Neural cell (in vitro differentiated cells): ENCODE data around the gene OXCT1. TPM values are rescaled to one million over a fixed set of nuclear protein-coding genes. Genes with fewer than 3 reads are reported as not detected.

Experiments used
- H2AFZ ChIP-seq: fragments of 200-600, 300-800 bp; sonication (generic), shearing (Covaris generic); 2 replicates; pipeline ENCODE4 v1.6.0; 2014; ENCODE audit warnings: low read depth, mild to moderate bottlenecking, antibody characterized with exemption, low read length, moderate library complexity
- H3F3A ChIP-seq: fragments of 200-600 bp; shearing (Covaris generic); 2 replicates; pipeline ENCODE4 v1.6.1; 2016; ENCODE audit warnings: mild to moderate bottlenecking, moderate library complexity, mixed read lengths, antibody characterized with exemption, low read length; ENCODE audit not compliant: insufficient read depth, poor library complexity, severe bottlenecking
- H3K27ac ChIP-seq: fragments of 200-600, 300-800 bp; sonication (generic), shearing (Covaris generic); 2 replicates; pipeline ENCODE4 v1.5.1; 2014; ENCODE audit warnings: mild to moderate bottlenecking, low read length, moderate library complexity
- H3K27me3 ChIP-seq: fragments of 300-800, 200-600 bp; sonication (generic), shearing (Covaris generic); 2 replicates; pipeline ENCODE4 v1.6.0; 2014; ENCODE audit warnings: mild to moderate bottlenecking, low read depth, low read length, moderate library complexity; ENCODE audit not compliant: insufficient read depth
- H3K36me3 ChIP-seq: fragments of 300-800, 200-600 bp; sonication (generic), shearing (Covaris generic); 2 replicates; pipeline ENCODE4 v1.5.1; 2014; ENCODE audit warnings: mild to moderate bottlenecking, antibody characterized with exemption, low read length, moderate library complexity; ENCODE audit not compliant: insufficient read depth
- H3K4me2 ChIP-seq: fragments of 300-800, 200-600 bp; sonication (generic), shearing (Covaris generic); 2 replicates; pipeline ENCODE4 v1.6.0; 2014; ENCODE audit warnings: mild to moderate bottlenecking, low read length
- H3K4me3 ChIP-seq: fragments of 300-800, 200-600 bp; sonication (generic), shearing (Covaris generic); 2 replicates; pipeline ENCODE4 v1.5.1; 2014; ENCODE audit warnings: mild to moderate bottlenecking, low read length, moderate library complexity
- H3K79me2 ChIP-seq: fragments of 200-600 bp; shearing (Covaris generic); replicated peaks from 2 replicates; pipeline ENCODE4 v1.6.0; 2014; ENCODE audit warnings: mild to moderate bottlenecking, low read length, moderate library complexity; ENCODE audit not compliant: insufficient read depth
- H3K9ac ChIP-seq: fragments of 300-800, 200-600 bp; sonication (generic), shearing (Covaris generic); 2 replicates; pipeline ENCODE4 v1.6.1; 2016; ENCODE audit warnings: mild to moderate bottlenecking, low read length, mixed read lengths
- H3K9me2 ChIP-seq: fragments of 200-600 bp; shearing (Covaris generic); 2 replicates; pipeline ENCODE4 v1.6.1; 2016; ENCODE audit warnings: mild to moderate bottlenecking, low read length, mixed read lengths; ENCODE audit not compliant: insufficient read depth
- H3K9me3 ChIP-seq: fragments of 200-600, 300-800 bp; sonication (generic), shearing (Covaris generic); 2 replicates; pipeline ENCODE4 v1.6.1; 2016; ENCODE audit warnings: mild to moderate bottlenecking, mixed run types, low read length, moderate library complexity, mixed read lengths
- H4K20me1 ChIP-seq: fragments of 200-600 bp; shearing (Covaris generic); 2 replicates; pipeline ENCODE4 v1.6.1; 2016; ENCODE audit warnings: mild to moderate bottlenecking, mixed run types; ENCODE audit not compliant: insufficient read depth
- EP300 ChIP-seq: fragments of 450-650 bp; conservative IDR thresholded peaks from 2 replicates; pipeline ENCODE4 v1.6.1; 2014; ENCODE audit warnings: antibody characterized with exemption, mild to moderate bottlenecking, moderate library complexity; ENCODE audit not compliant: poor library complexity, severe bottlenecking
- EZH2 ChIP-seq: fragments of 200-600, 300-800 bp; shearing (Covaris generic), sonication (generic); IDR thresholded peaks from 2 replicates; pipeline ENCODE4 v1.6.1; 2014; ENCODE audit warnings: antibody characterized with exemption, low read length, borderline replicate concordance, mild to moderate bottlenecking; ENCODE audit not compliant: insufficient read depth, poor library complexity, severe bottlenecking
- MXI1 ChIP-seq: fragments of 450-650 bp; conservative IDR thresholded peaks from 2 replicates; pipeline ENCODE4 v1.6.1; 2014; ENCODE audit warnings: antibody characterized with exemption, mild to moderate bottlenecking; ENCODE audit not compliant: poor library complexity, severe bottlenecking
- POLR2AphosphoS5 ChIP-seq: IDR thresholded peaks from 2 replicates; pipeline ENCODE4 v1.6.1; 2012
- RAD21 ChIP-seq: fragments of 450-650 bp; conservative IDR thresholded peaks from 2 replicates; pipeline ENCODE4 v1.6.1; 2014; ENCODE audit warnings: antibody characterized with exemption, mild to moderate bottlenecking, moderate library complexity
- SMC3 ChIP-seq: fragments of 450-650 bp; conservative IDR thresholded peaks from 2 replicates; pipeline ENCODE4 v1.6.1; 2014; ENCODE audit warnings: antibody characterized with exemption, mild to moderate bottlenecking, moderate library complexity; ENCODE audit not compliant: poor library complexity
- TAF1 ChIP-seq: IDR thresholded peaks from 2 replicates; pipeline ENCODE4 v1.6.1; 2012; ENCODE audit warnings: low read depth
- polyA plus RNA-seq: library from polyadenylated mRNA; depleted of rRNA; stranded (reverse); fragments of >200 nt; gene quantifications from 2 replicates; pipeline ENCODE4 v1.2.3, GENCODE V29; 2014
- TF ChIP-seq, protein P1 (sequence below): fragments of 450-650 bp; IDR thresholded peaks from 2 replicates; pipeline ENCODE4 v1.5.1; 2014; ENCODE audit warnings: antibody characterized with exemption, mild to moderate bottlenecking, moderate library complexity; ENCODE audit not compliant: poor library complexity, severe bottlenecking
- TF ChIP-seq, protein P2 (sequence below): IDR thresholded peaks from 2 replicates; pipeline ENCODE4 v1.6.1; 2012; ENCODE audit warnings: borderline replicate concordance

The OXCT1 gene
- polyA plus RNA-seq, 1 donor from 2014 or later: 90.5 TPM

DNA sequence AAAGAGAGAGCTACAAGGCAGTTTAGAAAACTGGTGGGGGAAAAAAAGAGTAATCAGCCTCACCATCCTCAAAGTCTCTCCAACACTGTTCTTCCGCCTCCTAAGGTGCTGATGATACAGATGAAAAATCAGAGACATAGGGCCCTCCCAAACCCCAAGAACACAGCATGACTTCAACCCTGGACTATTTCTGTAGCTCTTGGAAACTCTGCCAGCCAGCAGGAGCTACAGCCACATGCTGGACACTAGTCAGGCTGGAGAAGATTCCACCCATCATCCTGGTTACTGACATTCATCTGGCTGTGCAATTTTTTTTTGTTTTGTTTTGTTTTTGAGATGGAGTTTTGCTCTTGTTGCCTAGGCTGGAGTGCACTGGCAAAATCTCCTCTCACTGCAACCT, 42.4 kb downstream of the OXCT1 start:
- Histone ChIP-seq H3K9me3 (no peaks in the 10 kb centered on the region), H3K36me3 (peaks cover 17% of the 10 kb centered on the region), H3K27me3 (no peaks in the 10 kb centered on the region), H3F3A (no peaks in the 10 kb centered on the region), H3K9ac (no peak overlapping the region), H4K20me1 (no peaks in the 10 kb centered on the region), H2AFZ (no peak overlapping the region), H3K4me2 (no peak overlapping the region), H3K27ac (no peak overlapping the region), H3K79me2 (no peaks in the 10 kb centered on the region), H3K9me2 (no peaks in the 10 kb centered on the region), H3K4me3 (no peak overlapping the region)
- no peak for TF ChIP-seq SMC3
- TF ChIP-seq TAF1: no peak
- TF ChIP-seq POLR2AphosphoS5: no peak
- TF ChIP-seq RAD21: no peak
- no peak for TF ChIP-seq MXI1
- no peak for TF ChIP-seq EP300
- TF ChIP-seq, protein P1, sequence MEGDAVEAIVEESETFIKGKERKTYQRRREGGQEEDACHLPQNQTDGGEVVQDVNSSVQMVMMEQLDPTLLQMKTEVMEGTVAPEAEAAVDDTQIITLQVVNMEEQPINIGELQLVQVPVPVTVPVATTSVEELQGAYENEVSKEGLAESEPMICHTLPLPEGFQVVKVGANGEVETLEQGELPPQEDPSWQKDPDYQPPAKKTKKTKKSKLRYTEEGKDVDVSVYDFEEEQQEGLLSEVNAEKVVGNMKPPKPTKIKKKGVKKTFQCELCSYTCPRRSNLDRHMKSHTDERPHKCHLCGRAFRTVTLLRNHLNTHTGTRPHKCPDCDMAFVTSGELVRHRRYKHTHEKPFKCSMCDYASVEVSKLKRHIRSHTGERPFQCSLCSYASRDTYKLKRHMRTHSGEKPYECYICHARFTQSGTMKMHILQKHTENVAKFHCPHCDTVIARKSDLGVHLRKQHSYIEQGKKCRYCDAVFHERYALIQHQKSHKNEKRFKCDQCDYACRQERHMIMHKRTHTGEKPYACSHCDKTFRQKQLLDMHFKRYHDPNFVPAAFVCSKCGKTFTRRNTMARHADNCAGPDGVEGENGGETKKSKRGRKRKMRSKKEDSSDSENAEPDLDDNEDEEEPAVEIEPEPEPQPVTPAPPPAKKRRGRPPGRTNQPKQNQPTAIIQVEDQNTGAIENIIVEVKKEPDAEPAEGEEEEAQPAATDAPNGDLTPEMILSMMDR: no peak
- TF ChIP-seq EZH2: no peak
- TF ChIP-seq, protein P2, sequence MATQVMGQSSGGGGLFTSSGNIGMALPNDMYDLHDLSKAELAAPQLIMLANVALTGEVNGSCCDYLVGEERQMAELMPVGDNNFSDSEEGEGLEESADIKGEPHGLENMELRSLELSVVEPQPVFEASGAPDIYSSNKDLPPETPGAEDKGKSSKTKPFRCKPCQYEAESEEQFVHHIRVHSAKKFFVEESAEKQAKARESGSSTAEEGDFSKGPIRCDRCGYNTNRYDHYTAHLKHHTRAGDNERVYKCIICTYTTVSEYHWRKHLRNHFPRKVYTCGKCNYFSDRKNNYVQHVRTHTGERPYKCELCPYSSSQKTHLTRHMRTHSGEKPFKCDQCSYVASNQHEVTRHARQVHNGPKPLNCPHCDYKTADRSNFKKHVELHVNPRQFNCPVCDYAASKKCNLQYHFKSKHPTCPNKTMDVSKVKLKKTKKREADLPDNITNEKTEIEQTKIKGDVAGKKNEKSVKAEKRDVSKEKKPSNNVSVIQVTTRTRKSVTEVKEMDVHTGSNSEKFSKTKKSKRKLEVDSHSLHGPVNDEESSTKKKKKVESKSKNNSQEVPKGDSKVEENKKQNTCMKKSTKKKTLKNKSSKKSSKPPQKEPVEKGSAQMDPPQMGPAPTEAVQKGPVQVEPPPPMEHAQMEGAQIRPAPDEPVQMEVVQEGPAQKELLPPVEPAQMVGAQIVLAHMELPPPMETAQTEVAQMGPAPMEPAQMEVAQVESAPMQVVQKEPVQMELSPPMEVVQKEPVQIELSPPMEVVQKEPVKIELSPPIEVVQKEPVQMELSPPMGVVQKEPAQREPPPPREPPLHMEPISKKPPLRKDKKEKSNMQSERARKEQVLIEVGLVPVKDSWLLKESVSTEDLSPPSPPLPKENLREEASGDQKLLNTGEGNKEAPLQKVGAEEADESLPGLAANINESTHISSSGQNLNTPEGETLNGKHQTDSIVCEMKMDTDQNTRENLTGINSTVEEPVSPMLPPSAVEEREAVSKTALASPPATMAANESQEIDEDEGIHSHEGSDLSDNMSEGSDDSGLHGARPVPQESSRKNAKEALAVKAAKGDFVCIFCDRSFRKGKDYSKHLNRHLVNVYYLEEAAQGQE: no peak

DNA sequence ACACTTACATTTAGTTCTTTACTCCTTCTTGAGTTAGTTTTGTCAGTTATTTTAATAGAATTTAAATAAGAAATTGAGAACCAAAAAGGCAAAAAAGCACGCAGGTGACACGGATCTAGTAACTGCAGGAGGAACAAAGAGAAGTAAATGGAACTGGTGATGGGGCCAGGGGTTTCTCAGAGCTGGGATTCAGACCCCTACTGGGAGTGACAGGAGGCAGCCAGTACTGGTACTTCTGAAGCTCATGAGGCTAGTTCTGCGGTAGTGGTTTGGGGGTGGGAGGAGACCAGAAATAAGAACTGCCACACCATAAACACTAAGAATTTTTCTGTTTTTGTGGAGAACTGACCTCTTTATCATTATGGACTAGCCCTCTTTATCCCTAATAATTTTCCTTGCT, 48.2 kb downstream of the OXCT1 start:
- Histone ChIP-seq H3F3A (no peaks in the 10 kb centered on the region), H3K9ac (no peak overlapping the region), H2AFZ (no peak overlapping the region), H3K27me3 (no peaks in the 10 kb centered on the region), H3K4me2 (no peak overlapping the region), H3K36me3 (no peaks in the 10 kb centered on the region), H4K20me1 (no peaks in the 10 kb centered on the region), H3K79me2 (no peaks in the 10 kb centered on the region), H3K27ac (no peak overlapping the region), H3K4me3 (no peak overlapping the region), H3K9me3 (no peaks in the 10 kb centered on the region), H3K9me2 (no peaks in the 10 kb centered on the region)
- TF ChIP-seq TAF1: no peak
- TF ChIP-seq, protein P2: no peak
- TF ChIP-seq MXI1: no peak
- no peak for TF ChIP-seq POLR2AphosphoS5
- TF ChIP-seq EZH2: no peak
- TF ChIP-seq, protein P1: no peak
- TF ChIP-seq SMC3: no peak
- no peak for TF ChIP-seq RAD21
- TF ChIP-seq EP300: no peak
